ENCODE results near the gene LCP1. TPM values are rescaled to one million over a fixed set of nuclear protein-coding genes. Genes with fewer than 3 reads are reported as not detected.

LCP1 gene
- total RNA-seq, 2 experiments from 2014 or later = 266 to 276 TPM

DNA sequence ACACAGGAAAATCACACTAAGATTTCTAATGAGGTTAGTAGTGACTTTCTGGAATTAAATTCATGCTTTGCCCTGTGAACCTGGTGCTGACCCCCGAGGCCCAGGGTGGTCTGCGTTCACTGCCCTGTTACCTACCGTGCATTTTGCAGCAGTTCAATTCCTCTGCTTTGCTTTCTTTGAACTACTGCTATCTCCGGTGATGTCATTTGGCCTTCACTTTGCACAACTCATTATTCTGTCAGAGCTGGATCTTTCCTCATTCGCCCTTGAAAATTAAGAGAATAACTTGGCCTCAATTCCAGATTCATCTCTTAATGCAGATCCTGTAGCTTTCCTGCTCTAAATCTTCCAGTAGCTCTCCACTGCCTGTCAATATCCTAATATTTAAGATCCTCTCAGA is 21.0 kb upstream of the LCP1 start:
- H3K27ac Mint-ChIP-seq = peak overlapping the region; percentile 81
- no peak for TF ChIP-seq CTCF (IDR thresholded peaks at IDR 0.05)
- Histone ChIP-seq H3K4me1 (ENCODE audit: insufficient read depth, low read length) (peaks cover 26% of the 10 kb centered on the region), H3K27ac (ENCODE audit: low read depth in 1 of 2, low read length in 2 of 2) (no peak overlapping the region), H3K36me3 (ENCODE audit: insufficient read depth, low read length) (no peaks in the 10 kb centered on the region), H3K4me3 (ENCODE audit: low read length) (no peak overlapping the region), H3K9me3 (ENCODE audit: control insufficient read depth in 1 of 2, insufficient read depth in 1 of 2, low read length in 2 of 2) (no peaks in the 10 kb centered on the region), H3K27me3 (ENCODE audit: control insufficient read depth in 1 of 2, insufficient read depth in 2 of 2, low read length in 2 of 2) (no peaks in the 10 kb centered on the region)
- POLR2A ChIA-PET = interaction anchor here (0.6 to 2.3 kb wide), 15 partner anchors 8 to 93 kb away, joined by 3 to 9 read pairs (median 4); partner anchors contain the start of genes LCP1 and LRRC63
- H3K36me3 Mint-ChIP-seq (ENCODE audit: low read depth) = no peaks in the 10 kb centered on the region
- H3K27me3 Mint-ChIP-seq = no peaks in the 10 kb centered on the region
- no peak for DNase-seq
- CTCF ChIA-PET = interaction anchor here (1.0 to 1.4 kb wide), 3 partner anchors 8 to 42 kb away, joined by 3 to 5 read pairs (median 4); partner anchors contain the start of gene LCP1
- H3K9me3 Mint-ChIP-seq = no peaks in the 10 kb centered on the region
- intact Hi-C loops (cut with DNase I, micrococcal nuclease) = loop anchor here (1.0 to 5.0 kb wide), 3 partner anchors 8 to 746 kb away; partner anchors contain the start of genes LCP1 (in 1 of the 2) and LRRC63 (in 1 of the 2)
- ATAC-seq (ENCODE audit: poor library complexity) = no peak
- peaks cover 47% of the 10 kb centered on the region for H3K4me1 Mint-ChIP-seq (ENCODE audit: low read depth)
- no peak overlapping the region for H3K4me3 Mint-ChIP-seq

- Histone ChIP-seq H3K9me3 (ENCODE audit: control insufficient read depth in 1 of 2, insufficient read depth in 1 of 2, low read length in 2 of 2) (no peaks in the 10 kb centered on the region), H3K4me1 (ENCODE audit: insufficient read depth, low read length) (peaks cover 26% of the 10 kb centered on the region), H3K4me3 (ENCODE audit: low read length) (no peak overlapping the region), H3K27ac (ENCODE audit: low read depth in 1 of 2, low read length in 2 of 2) (peak overlapping the region in 1 of 2 donors; percentile 30), H3K27me3 (ENCODE audit: control insufficient read depth in 1 of 2, insufficient read depth in 2 of 2, low read length in 2 of 2) (no peaks in the 10 kb centered on the region), H3K36me3 (ENCODE audit: insufficient read depth, low read length) (no peaks in the 10 kb centered on the region)
- Mint-ChIP-seq H3K27ac (peak overlapping the region; percentile 81), H3K9me3 (no peaks in the 10 kb centered on the region), H3K36me3 (ENCODE audit: low read depth) (no peaks in the 10 kb centered on the region), H3K4me1 (ENCODE audit: low read depth) (peaks cover 45% of the 10 kb centered on the region), H3K4me3 (peak overlapping the region; percentile 60), H3K27me3 (no peaks in the 10 kb centered on the region)
- peak; percentile 84 for ATAC-seq (ENCODE audit: poor library complexity)
- peak in 3 of 14 experiments; percentile 37 to 75 (median 41) for DNase-seq
- no peak for TF ChIP-seq CTCF (IDR thresholded peaks at IDR 0.05)
- ChIA-PET POLR2A (interaction anchor here (0.6 to 2.3 kb wide), 13 partner anchors 9 to 93 kb away, joined by 3 to 9 read pairs (median 4); partner anchors contain the start of genes LCP1 and LRRC63), CTCF (interaction anchor here (1.0 to 1.4 kb wide), 3 partner anchors 8 to 42 kb away, joined by 3 to 5 read pairs (median 4); partner anchors contain the start of gene LCP1)
- intact Hi-C loops (cut with DNase I, micrococcal nuclease) = loop anchor here (1.0 to 5.0 kb wide), 3 partner anchors 9 to 745 kb away; partner anchors contain the start of genes LCP1 (in 1 of the 2) and LRRC63 (in 1 of the 2)
Observed at GRCh38 chr13:46202188-46202795, 20.3 kb upstream of the LCP1 start.

- CTCF ChIA-PET = no interaction called here
- no peaks in the 10 kb centered on the region for H3K9me3 ChIP-seq (ENCODE audit: control insufficient read depth in 1 of 2, insufficient read depth in 1 of 2, low read length in 2 of 2)
- peaks cover 37% of the 10 kb centered on the region for H3K4me1 Mint-ChIP-seq (ENCODE audit: low read depth)
- no peaks in the 10 kb centered on the region for H3K36me3 Mint-ChIP-seq (ENCODE audit: low read depth)
- peaks cover 26% of the 10 kb centered on the region for H3K4me1 ChIP-seq (ENCODE audit: insufficient read depth, low read length)
- H3K27me3 Mint-ChIP-seq = no peaks in the 10 kb centered on the region
- POLR2A ChIA-PET = interaction anchor here (1.1 kb wide), 2 partner anchors 12 to 17 kb away, joined by 4 to 6 read pairs; partner anchors contain the start of gene LCP1
- no peaks in the 10 kb centered on the region for H3K27me3 ChIP-seq (ENCODE audit: control insufficient read depth in 1 of 2, insufficient read depth in 2 of 2, low read length in 2 of 2)
- intact Hi-C loops (cut with DNase I, micrococcal nuclease) = no loop called here
- H3K27ac ChIP-seq (ENCODE audit: low read depth in 1 of 2, low read length in 2 of 2) = no peak overlapping the region
- no peak overlapping the region for H3K4me3 Mint-ChIP-seq
- no peak overlapping the region for H3K4me3 ChIP-seq (ENCODE audit: low read length)
- H3K9me3 Mint-ChIP-seq = no peaks in the 10 kb centered on the region
- DNase-seq (no peak), ATAC-seq (ENCODE audit: poor library complexity) (no peak)
- H3K27ac Mint-ChIP-seq = no peak overlapping the region
- H3K36me3 ChIP-seq (ENCODE audit: insufficient read depth, low read length) = no peaks in the 10 kb centered on the region
- TF ChIP-seq CTCF (IDR thresholded peaks at IDR 0.05) = no peak
Observed at GRCh38 chr13:46198696-46199193, 16.8 kb upstream of the LCP1 start.

Data from CD4-positive, alpha-beta T cell (primary cell).